H1 (cell line): Measurements from ENCODE around the gene TJP2.

Source experiments
- ATF2 ChIP-seq: IDR thresholded peaks from 2 replicates; pipeline ENCODE4 v1.6.1; 2012; ENCODE audit warnings: low read length, inconsistent platforms
- EP300 ChIP-seq, 2 experiments: IDR thresholded peaks; 1 replicate in 1 of 2; 2 replicates in 1 of 2; pipeline ENCODE4 v1.6.1; 2011 to 2012; ENCODE audit warnings: low read depth in 2 of 2, low read length in 2 of 2, mild to moderate bottlenecking in 2 of 2, borderline replicate concordance in 1 of 2, inconsistent platforms in 1 of 2, moderate library complexity in 1 of 2
- HDAC6 ChIP-seq: IDR thresholded peaks from one replicate; pipeline ENCODE4 v1.7.1; 2012; ENCODE audit warnings: low read depth, mild to moderate bottlenecking, inconsistent platforms, low read length, moderate library complexity
- JUN ChIP-seq: IDR thresholded peaks from 2 replicates; pipeline ENCODE4 v1.6.1; 2011; ENCODE audit warnings: low read depth, mild to moderate bottlenecking, improper control_type of control experiment, low read length
- POLR2A ChIP-seq, 2 experiments: IDR thresholded peaks; 1 replicate in 1 of 2; 2 replicates in 1 of 2; pipeline ENCODE4 v1.6.1; 2011; ENCODE audit warnings: low read depth in 2 of 2, low read length in 2 of 2, mild to moderate bottlenecking in 2 of 2; ENCODE audit errors: control extremely low read depth in 1 of 2
- RAD21 ChIP-seq, 2 experiments: IDR thresholded peaks in 1 of 2; conservative IDR thresholded peaks in 1 of 2; 2 replicates each; pipeline ENCODE4 v1.6.1; 2011; ENCODE audit warnings: low read depth in 2 of 2, low read length in 2 of 2, improper control_type of control experiment in 1 of 2, inconsistent platforms in 1 of 2, mild to moderate bottlenecking in 1 of 2, moderate library complexity in 1 of 2
- SIN3A ChIP-seq, 2 experiments: IDR thresholded peaks in 1 of 2; conservative IDR thresholded peaks in 1 of 2; 2 replicates each; pipeline ENCODE4 v1.6.1; 2011 to 2012; ENCODE audit warnings: low read length in 2 of 2, improper control_type of control experiment in 1 of 2, low read depth in 1 of 2, mild to moderate bottlenecking in 1 of 2
- TBP ChIP-seq: IDR thresholded peaks from 2 replicates; pipeline ENCODE4 v1.6.1; 2011; ENCODE audit warnings: low read depth, low read length, improper control_type of control experiment
- ZNF274 ChIP-seq: IDR thresholded peaks from 2 replicates; pipeline ENCODE4 v1.7.0; 2012; ENCODE audit warnings: low read length, borderline replicate concordance; ENCODE audit errors: extremely low read depth
- TF ChIP-seq, protein P1 (sequence below), 3 experiments: IDR thresholded peaks; 1 replicate in 2 of 3; 2 replicates in 1 of 3; pipeline versions ENCODE4 v1.5.1 to v1.6.1; 2011; ENCODE audit warnings: low read length in 3 of 3, mild to moderate bottlenecking in 3 of 3, inconsistent platforms in 2 of 3, low read depth in 1 of 3, moderate library complexity in 1 of 3; ENCODE audit not compliant: insufficient read depth in 1 of 3; ENCODE audit errors: control extremely low read depth in 1 of 3

DNA sequence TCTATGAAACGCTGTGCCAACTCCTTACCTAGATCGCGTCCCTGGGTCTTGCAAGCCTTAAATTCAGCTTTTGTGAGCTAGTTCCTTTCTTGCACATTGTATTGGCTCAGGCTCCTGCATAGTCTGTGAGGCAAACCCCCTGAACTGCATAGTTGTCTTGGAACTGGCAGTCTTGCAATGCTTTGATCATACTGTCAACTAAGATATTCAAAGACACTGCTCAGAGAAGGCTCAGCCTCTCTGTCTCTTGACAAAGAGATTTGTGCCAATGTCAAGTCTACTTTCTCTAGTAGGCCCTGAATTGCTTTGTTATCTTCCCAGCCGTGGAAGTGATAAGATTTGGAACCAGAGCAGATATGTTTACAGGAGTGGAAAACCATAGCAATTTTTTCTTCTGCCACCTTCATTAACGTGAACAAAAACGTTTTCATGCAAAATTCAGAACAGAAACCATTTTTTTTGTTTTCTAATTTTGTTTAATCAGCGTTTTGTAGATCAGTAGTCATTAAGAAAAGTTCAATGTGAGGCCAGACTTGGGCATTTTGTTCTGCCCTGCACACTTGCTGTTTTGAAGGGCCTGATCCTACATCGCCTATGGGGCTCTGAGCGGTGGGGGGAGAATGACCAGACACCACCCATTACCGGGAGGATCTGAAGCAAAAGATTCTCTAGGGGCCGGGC is 123.4 kb downstream of the TJP2 start:
- TF ChIP-seq POLR2A (IDR thresholded peaks at IDR 0.05; ENCODE audit: control extremely low read depth in 1 of 2, low read depth in 2 of 2, low read length in 2 of 2): no peak
- TF ChIP-seq TBP: no peak
- no peak for TF ChIP-seq ZNF274
- no peak for TF ChIP-seq SIN3A (conservative IDR thresholded peaks at IDR 0.05 in 1 of 2, IDR thresholded peaks at IDR 0.05 in 1 of 2; ENCODE audit: low read depth in 1 of 2, low read length in 2 of 2)
- TF ChIP-seq EP300 (IDR thresholded peaks at IDR 0.05; ENCODE audit: borderline replicate concordance in 1 of 2, low read depth in 2 of 2, low read length in 2 of 2): no peak
- TF ChIP-seq, protein P1, sequence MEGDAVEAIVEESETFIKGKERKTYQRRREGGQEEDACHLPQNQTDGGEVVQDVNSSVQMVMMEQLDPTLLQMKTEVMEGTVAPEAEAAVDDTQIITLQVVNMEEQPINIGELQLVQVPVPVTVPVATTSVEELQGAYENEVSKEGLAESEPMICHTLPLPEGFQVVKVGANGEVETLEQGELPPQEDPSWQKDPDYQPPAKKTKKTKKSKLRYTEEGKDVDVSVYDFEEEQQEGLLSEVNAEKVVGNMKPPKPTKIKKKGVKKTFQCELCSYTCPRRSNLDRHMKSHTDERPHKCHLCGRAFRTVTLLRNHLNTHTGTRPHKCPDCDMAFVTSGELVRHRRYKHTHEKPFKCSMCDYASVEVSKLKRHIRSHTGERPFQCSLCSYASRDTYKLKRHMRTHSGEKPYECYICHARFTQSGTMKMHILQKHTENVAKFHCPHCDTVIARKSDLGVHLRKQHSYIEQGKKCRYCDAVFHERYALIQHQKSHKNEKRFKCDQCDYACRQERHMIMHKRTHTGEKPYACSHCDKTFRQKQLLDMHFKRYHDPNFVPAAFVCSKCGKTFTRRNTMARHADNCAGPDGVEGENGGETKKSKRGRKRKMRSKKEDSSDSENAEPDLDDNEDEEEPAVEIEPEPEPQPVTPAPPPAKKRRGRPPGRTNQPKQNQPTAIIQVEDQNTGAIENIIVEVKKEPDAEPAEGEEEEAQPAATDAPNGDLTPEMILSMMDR (IDR thresholded peaks at IDR 0.05; ENCODE audit: control extremely low read depth in 1 of 3, insufficient read depth in 1 of 3, low read depth in 1 of 3, low read length in 3 of 3): no peak
- TF ChIP-seq RAD21 (IDR thresholded peaks at IDR 0.05 in 1 of 2, conservative IDR thresholded peaks at IDR 0.05 in 1 of 2; ENCODE audit: low read depth in 2 of 2, low read length in 2 of 2): no peak
- TF ChIP-seq HDAC6: no peak
- no peak for TF ChIP-seq ATF2
- TF ChIP-seq JUN: no peak
